Activated CD8-positive, alpha-beta T cell treated with anti-CD3 and anti-CD28 coated beads for 36 hours (primary cell): ENCODE results near the gene VIL1. TPM values are rescaled to one million over a fixed set of nuclear protein-coding genes. Genes with fewer than 3 reads are reported as not detected.

Source experiments
- ATAC-seq: fragments of 200-7000 bp; cut with Tn5 transposase; one replicate; pipeline ENCODE4 v1.10.0; 2021; ENCODE audit warnings: mild to moderate bottlenecking, moderate library complexity
- CTCF ChIA-PET: fragments of 350-600 bp; sonication (Branson Sonifier 250); formaldehyde crosslinking; loops from one replicate; lab custom pipeline; 2021; ENCODE audit warnings: antibody characterized with exemption; lab: Charles Lee
- POLR2A ChIA-PET: fragments of 350-600 bp; sonication (Branson Sonifier 250); formaldehyde crosslinking; loops from one replicate; lab custom pipeline; 2021; ENCODE audit warnings: antibody characterized with exemption; lab: Charles Lee
- DNase-seq: peaks from one replicate; pipeline ENCODE4 v3.0.0-alpha.2; 2020
- H3K27ac Mint-ChIP-seq: one replicate; pipeline ENCODE4 v1.8.0; 2021; ENCODE audit warnings: mild to moderate bottlenecking, mixed read lengths
- H3K27me3 Mint-ChIP-seq: one replicate; pipeline ENCODE4 v1.8.0; 2021; ENCODE audit warnings: mixed read lengths
- H3K36me3 Mint-ChIP-seq: one replicate; pipeline ENCODE4 v1.8.0; 2021; ENCODE audit warnings: low read depth, mixed read lengths
- H3K4me1 Mint-ChIP-seq: one replicate; pipeline ENCODE4 v1.8.0; 2021; ENCODE audit warnings: low read depth, mixed read lengths
- H3K4me3 Mint-ChIP-seq: one replicate; pipeline ENCODE4 v1.8.0; 2021; ENCODE audit warnings: mild to moderate bottlenecking, moderate library complexity, mixed read lengths
- H3K9me3 Mint-ChIP-seq: one replicate; pipeline ENCODE4 v1.8.0; 2021; ENCODE audit warnings: mixed read lengths
- CTCF ChIP-seq: fragments of 200-600 bp; IDR thresholded peaks from one replicate; pipeline ENCODE4 v1.8.0; 2022; ENCODE audit warnings: antibody characterized with exemption, mild to moderate bottlenecking
- intact Hi-C: fragments of 100-400 bp; cut with micrococcal nuclease; formaldehyde crosslinking; loops from one replicate; pipeline ENCODE4 v1.10.0; 2022
- total RNA-seq, 2 experiments: library from RNA; stranded (reverse); gene quantifications; one replicate each; pipeline ENCODE4 v1.2.3, GENCODE V29; 2021

VIL1 gene
- total RNA-seq, result not detected

GRCh38 chr2:218418717-218419458 is at the start of gene VIL1:
VIL1 (plus strand) TSS chr2:218419123; CDS start chr2:218423779, 4,656 bp downstream.
- Mint-ChIP-seq H3K4me1 (no peaks in the 10 kb centered on the region), H3K4me3 (no peak within 1 kb of the TSS), H3K9me3 (no peaks in the 10 kb centered on the region), H3K27me3 (no peaks in the 10 kb centered on the region), H3K36me3 (no peaks in the 10 kb centered on the region), H3K27ac (no peak within 1 kb of the TSS)
- intact Hi-C loops, result no loop called here
- POLR2A ChIA-PET, result no interaction called here
- CTCF ChIA-PET, result no interaction called here
- ATAC-seq, result no peak
- no peak for TF ChIP-seq CTCF
- DNase-seq, result no peak

GRCh38 chr2:218369330-218369729 is 49.6 kb upstream of the VIL1 start:
- H3K4me1 Mint-ChIP-seq, result peaks cover 16% of the 10 kb centered on the region
- no peak for TF ChIP-seq CTCF
- H3K27ac Mint-ChIP-seq, result no peak overlapping the region
- no peaks in the 10 kb centered on the region for H3K9me3 Mint-ChIP-seq
- ATAC-seq, result no peak
- ChIA-PET CTCF (interaction anchor here (1.0 kb wide), 1 partner anchor 68 kb away, joined by 3 read pairs; no protein-coding TSS in a partner anchor), POLR2A (interaction anchor here (0.7 to 0.9 kb wide), 2 partner anchors 27 to 99 kb away, joined by 3 to 4 read pairs; partner anchors contain the start of genes AAMP and PNKD)
- intact Hi-C loops, result no loop called here
- H3K36me3 Mint-ChIP-seq, result no peaks in the 10 kb centered on the region
- no peak for DNase-seq
- H3K27me3 Mint-ChIP-seq, result peaks cover 1% of the 10 kb centered on the region
- H3K4me3 Mint-ChIP-seq, result no peak overlapping the region

DNA sequence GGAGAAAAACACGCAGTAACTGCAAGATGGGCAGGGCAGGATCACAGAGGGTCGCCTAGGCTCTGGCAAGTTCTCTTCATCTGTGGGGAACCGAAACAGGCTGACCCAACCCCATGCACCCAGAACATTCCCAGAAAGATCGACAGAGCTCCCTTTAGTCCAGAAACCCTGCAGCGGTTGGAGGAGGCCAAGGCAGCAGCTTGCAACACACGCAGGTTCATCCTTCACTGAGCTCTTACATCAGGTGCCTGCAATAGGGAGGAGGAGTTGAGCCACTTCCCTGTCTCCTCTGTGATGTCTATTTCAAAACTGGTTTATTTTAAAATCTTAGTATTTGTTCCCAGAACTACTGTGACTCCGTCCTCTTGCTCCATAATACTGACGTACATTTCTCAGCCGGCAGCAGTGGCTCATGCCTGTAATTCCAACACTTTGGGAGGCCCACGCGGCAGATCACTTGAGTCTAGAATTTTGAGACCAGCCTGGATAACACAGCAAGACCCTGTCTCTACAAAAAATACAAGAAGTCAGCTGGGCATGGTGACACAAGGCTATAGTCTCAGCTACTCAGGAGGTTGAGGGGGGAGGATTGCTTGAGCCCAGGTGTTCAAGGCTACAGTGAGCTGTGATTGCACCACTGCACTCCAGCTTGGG is 48.4 kb upstream of the VIL1 start:
- H3K4me3 Mint-ChIP-seq, result no peak overlapping the region
- peaks cover 1% of the 10 kb centered on the region for H3K27me3 Mint-ChIP-seq
- POLR2A ChIA-PET, result interaction anchor here (1.0 kb wide), 1 partner anchor 10 kb away, joined by 3 read pairs; no protein-coding TSS in a partner anchor
- no peaks in the 10 kb centered on the region for H3K9me3 Mint-ChIP-seq
- H3K36me3 Mint-ChIP-seq, result no peaks in the 10 kb centered on the region
- ATAC-seq (no peak), DNase-seq (no peak)
- CTCF ChIA-PET, result interaction anchor here (0.6 kb wide), 1 partner anchor 14 kb away, joined by 4 read pairs; the partner anchor contains the start of gene CATIP
- H3K4me1 Mint-ChIP-seq, result peaks cover 16% of the 10 kb centered on the region
- no peak for TF ChIP-seq CTCF
- H3K27ac Mint-ChIP-seq, result no peak overlapping the region
- intact Hi-C loops, result no loop called here

DNA sequence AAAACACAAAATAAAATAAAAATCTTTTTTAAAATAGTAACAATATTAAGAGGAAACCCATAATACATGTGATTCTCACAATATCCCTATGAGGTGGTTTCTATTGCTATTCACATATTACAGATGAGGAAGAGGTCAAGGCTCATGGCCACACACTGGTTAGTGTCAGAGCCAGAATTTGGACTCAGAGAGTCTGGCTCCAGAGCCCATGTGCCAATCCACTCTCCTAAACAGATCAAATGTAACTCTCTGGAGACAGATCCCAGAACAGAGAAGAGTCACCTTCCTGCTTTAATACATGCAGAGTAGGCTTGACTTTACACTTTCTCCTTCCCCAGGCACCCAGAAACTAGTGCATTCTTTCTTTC is 47.0 kb upstream of the VIL1 start:
- intact Hi-C loops, result no loop called here
- no peak for TF ChIP-seq CTCF
- CTCF ChIA-PET, result no interaction called here
- H3K27me3 Mint-ChIP-seq, result peaks cover 1% of the 10 kb centered on the region
- H3K4me1 Mint-ChIP-seq, result peaks cover 16% of the 10 kb centered on the region
- H3K36me3 Mint-ChIP-seq, result no peaks in the 10 kb centered on the region
- H3K27ac Mint-ChIP-seq, result no peak overlapping the region
- H3K9me3 Mint-ChIP-seq, result no peaks in the 10 kb centered on the region
- H3K4me3 Mint-ChIP-seq, result no peak overlapping the region
- no peak for ATAC-seq
- POLR2A ChIA-PET, result no interaction called here
- no peak for DNase-seq

- ATAC-seq, result no peak
These were observed 44.1 kb upstream of the VIL1 start for GRCh38 chr2:218374795-218375194.

More at GRCh38 chr2:218374795-218375194, 44.1 kb upstream of the VIL1 start:
- intact Hi-C loops, result no loop called here
- H3K9me3 Mint-ChIP-seq, result no peaks in the 10 kb centered on the region
- POLR2A ChIA-PET, result no interaction called here
- no peak overlapping the region for H3K4me3 Mint-ChIP-seq
- H3K27ac Mint-ChIP-seq, result no peak overlapping the region
- DNase-seq, result no peak
- no peaks in the 10 kb centered on the region for H3K36me3 Mint-ChIP-seq
- TF ChIP-seq CTCF, result no peak
- H3K4me1 Mint-ChIP-seq, result peaks cover 4% of the 10 kb centered on the region
- CTCF ChIA-PET, result interaction anchor here (1.7 kb wide), 1 partner anchor 18 kb away, joined by 8 read pairs; the partner anchor contains the start of gene CATIP
- H3K27me3 Mint-ChIP-seq, result no peaks in the 10 kb centered on the region
